Colonic mucosa (tissue), 4 donors: ENCODE measurements around the gene ZDHHC13. TPM values are rescaled to one million over a fixed set of nuclear protein-coding genes. Genes with fewer than 3 reads are reported as not detected.

Experiments used
- DNase-seq: peaks from one replicate; pipeline ENCODE4 v3.0.0-alpha.2; 2020
- H3K27ac ChIP-seq: fragments of 200-600 bp; one replicate; pipeline ENCODE4 v1.8.0; 2021
- H3K27me3 ChIP-seq: fragments of 200-600 bp; one replicate; pipeline ENCODE4 v1.8.0; 2021
- H3K36me3 ChIP-seq: fragments of 200-600 bp; one replicate; pipeline ENCODE4 v1.8.0; 2021
- H3K4me1 ChIP-seq: fragments of 200-600 bp; one replicate; pipeline ENCODE4 v1.8.0; 2021; ENCODE audit warnings: mild to moderate bottlenecking
- H3K4me3 ChIP-seq: fragments of 200-600 bp; one replicate; pipeline ENCODE4 v1.8.0; 2021
- H3K9ac ChIP-seq, 2 donors: one replicate each; pipeline ENCODE4 v1.7.0; 2013; ENCODE audit warnings: control low read depth in 2 of 2, low read depth in 2 of 2, low read length in 2 of 2
- H3K9me3 ChIP-seq: fragments of 200-600 bp; one replicate; pipeline ENCODE4 v1.8.0; 2021
- intact Hi-C: fragments of 100-400 bp; cut with DNase I; formaldehyde crosslinking; loops from one replicate; pipeline ENCODE4 v1.14.1; 2022
- total RNA-seq, 2 donors: library from RNA; stranded (reverse); fragmentation: NEBNext Ultra II Directional in 1 of 2; extraction: Animal tissue kit (Norgen Biotek cat#: 25700) in 1 of 2; gene quantifications; one replicate each; pipeline ENCODE4 v1.2.1, GENCODE V29; 2021
- TF ChIP-seq, protein P1 (sequence below): fragments of 200-600 bp; IDR thresholded peaks from one replicate; pipeline ENCODE4 v1.8.0; 2022; ENCODE audit warnings: antibody characterized with exemption, mild to moderate bottlenecking
- donor health status: healthy.
- donor health status: DM: no; HTN: no; CAD: no.
- donor health status: DM: no; HTN: no; CAD: no.

The ZDHHC13 gene
- total RNA-seq, 2 donors from 2014 or later, result 30.8 to 35.0 TPM

GRCh38 chr11:19091366-19091765 lies 25.6 kb upstream of the ZDHHC13 start:
- Histone ChIP-seq H3K9ac (no peak overlapping the region), H3K9me3 (no peaks in the 10 kb centered on the region), H3K4me1 (no peaks in the 10 kb centered on the region), H3K27ac (no peak overlapping the region), H3K4me3 (no peak overlapping the region), H3K36me3 (no peaks in the 10 kb centered on the region), H3K27me3 (no peaks in the 10 kb centered on the region)
- TF ChIP-seq, protein P1, sequence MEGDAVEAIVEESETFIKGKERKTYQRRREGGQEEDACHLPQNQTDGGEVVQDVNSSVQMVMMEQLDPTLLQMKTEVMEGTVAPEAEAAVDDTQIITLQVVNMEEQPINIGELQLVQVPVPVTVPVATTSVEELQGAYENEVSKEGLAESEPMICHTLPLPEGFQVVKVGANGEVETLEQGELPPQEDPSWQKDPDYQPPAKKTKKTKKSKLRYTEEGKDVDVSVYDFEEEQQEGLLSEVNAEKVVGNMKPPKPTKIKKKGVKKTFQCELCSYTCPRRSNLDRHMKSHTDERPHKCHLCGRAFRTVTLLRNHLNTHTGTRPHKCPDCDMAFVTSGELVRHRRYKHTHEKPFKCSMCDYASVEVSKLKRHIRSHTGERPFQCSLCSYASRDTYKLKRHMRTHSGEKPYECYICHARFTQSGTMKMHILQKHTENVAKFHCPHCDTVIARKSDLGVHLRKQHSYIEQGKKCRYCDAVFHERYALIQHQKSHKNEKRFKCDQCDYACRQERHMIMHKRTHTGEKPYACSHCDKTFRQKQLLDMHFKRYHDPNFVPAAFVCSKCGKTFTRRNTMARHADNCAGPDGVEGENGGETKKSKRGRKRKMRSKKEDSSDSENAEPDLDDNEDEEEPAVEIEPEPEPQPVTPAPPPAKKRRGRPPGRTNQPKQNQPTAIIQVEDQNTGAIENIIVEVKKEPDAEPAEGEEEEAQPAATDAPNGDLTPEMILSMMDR, result no peak
- intact Hi-C loops, result no loop called here
- no peak for DNase-seq

- TF ChIP-seq, protein P1, result no peak
- no peak overlapping the region for H3K4me3 ChIP-seq
These were observed 24.6 kb upstream of the ZDHHC13 start for GRCh38 chr11:19092342-19092741.

GRCh38 chr11:19092850-19093249 lies 24.1 kb upstream of the ZDHHC13 start:
- Histone ChIP-seq H3K9me3 (no peaks in the 10 kb centered on the region), H3K27me3 (no peaks in the 10 kb centered on the region), H3K4me3 (no peak overlapping the region), H3K36me3 (no peaks in the 10 kb centered on the region), H3K9ac (no peak overlapping the region), H3K4me1 (no peaks in the 10 kb centered on the region), H3K27ac (no peak overlapping the region)
- no peak for DNase-seq
- TF ChIP-seq, protein P1, result no peak
- intact Hi-C loops, result no loop called here

More at GRCh38 chr11:19092342-19092741, 24.6 kb upstream of the ZDHHC13 start:
- Histone ChIP-seq H3K9ac (no peak overlapping the region), H3K9me3 (no peaks in the 10 kb centered on the region), H3K27ac (no peak overlapping the region), H3K36me3 (no peaks in the 10 kb centered on the region), H3K4me1 (no peaks in the 10 kb centered on the region), H3K27me3 (no peaks in the 10 kb centered on the region)
- intact Hi-C loops, result no loop called here
- no peak for DNase-seq

DNA sequence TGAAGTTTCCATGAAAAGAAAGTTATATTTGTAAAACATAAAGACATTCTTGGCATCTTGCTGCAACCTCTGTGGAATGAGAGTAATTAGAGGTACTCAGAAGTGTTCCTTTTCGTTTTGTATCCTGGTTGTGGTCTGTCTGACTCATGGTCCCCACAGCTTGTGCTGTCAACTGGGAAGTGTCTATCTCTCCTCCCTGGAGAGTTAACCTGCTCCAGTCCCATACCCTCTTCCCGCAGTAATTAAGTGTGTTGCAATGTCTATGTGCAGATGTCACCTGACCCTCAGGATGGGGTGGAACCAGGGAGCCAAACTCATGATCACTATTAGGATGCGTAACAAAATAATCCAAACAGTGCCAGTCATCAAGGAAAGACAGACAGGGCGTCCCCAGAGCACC lies 23.0 kb upstream of the ZDHHC13 start:
- Histone ChIP-seq H3K9ac (no peak overlapping the region), H3K9me3 (no peaks in the 10 kb centered on the region), H3K4me3 (no peak overlapping the region), H3K27me3 (no peaks in the 10 kb centered on the region), H3K27ac (no peak overlapping the region), H3K36me3 (no peaks in the 10 kb centered on the region), H3K4me1 (no peaks in the 10 kb centered on the region)
- TF ChIP-seq, protein P1, result no peak
- DNase-seq, result no peak
- intact Hi-C loops, result no loop called here

- Histone ChIP-seq H3K27me3 (no peaks in the 10 kb centered on the region), H3K4me1 (no peaks in the 10 kb centered on the region), H3K36me3 (no peaks in the 10 kb centered on the region), H3K9ac (no peak overlapping the region), H3K9me3 (no peaks in the 10 kb centered on the region), H3K27ac (no peak overlapping the region), H3K4me3 (no peak overlapping the region)
- no peak for DNase-seq
- intact Hi-C loops, result no loop called here
- TF ChIP-seq, protein P1, result no peak
These were observed 22.1 kb upstream of the ZDHHC13 start for GRCh38 chr11:19094859-19095258.

GRCh38 chr11:19099093-19099492 lies 17.9 kb upstream of the ZDHHC13 start:
- no peak for DNase-seq
- no peak overlapping the region for H3K9ac ChIP-seq
- no peak overlapping the region for H3K27ac ChIP-seq
- no peaks in the 10 kb centered on the region for H3K27me3 ChIP-seq
- H3K4me3 ChIP-seq, result no peak overlapping the region
- H3K9me3 ChIP-seq, result no peaks in the 10 kb centered on the region
- no peaks in the 10 kb centered on the region for H3K4me1 ChIP-seq
- TF ChIP-seq, protein P1, result no peak
- no peaks in the 10 kb centered on the region for H3K36me3 ChIP-seq
- intact Hi-C loops, result no loop called here
